Choroid plexus epithelial cell (primary cell): Measurements from ENCODE around the gene CLEC1B.
"Not testable (repeated sequence)": the region's sequence is repeated elsewhere in the genome, so short reads cannot be mapped to it uniquely, and the experiment has no call there.

ENCODE experiments used
- DNase-seq: peaks from one replicate; pipeline ENCODE4 v3.0.0-alpha.2; 2010; ENCODE audit warnings: low read depth
- H3K4me3 ChIP-seq: 2 replicates; pipeline ENCODE4 v1.5.1; 2011; ENCODE audit warnings: low read depth, mild to moderate bottlenecking, control low read depth, low read length, moderate library complexity
- TF ChIP-seq, protein P1 (sequence below): conservative IDR thresholded peaks from 2 replicates; pipeline ENCODE4 v1.5.1; 2011; ENCODE audit warnings: low read depth, mild to moderate bottlenecking, control low read depth, inconsistent platforms, low read length, moderate library complexity

Gene CLEC1B

DNA sequence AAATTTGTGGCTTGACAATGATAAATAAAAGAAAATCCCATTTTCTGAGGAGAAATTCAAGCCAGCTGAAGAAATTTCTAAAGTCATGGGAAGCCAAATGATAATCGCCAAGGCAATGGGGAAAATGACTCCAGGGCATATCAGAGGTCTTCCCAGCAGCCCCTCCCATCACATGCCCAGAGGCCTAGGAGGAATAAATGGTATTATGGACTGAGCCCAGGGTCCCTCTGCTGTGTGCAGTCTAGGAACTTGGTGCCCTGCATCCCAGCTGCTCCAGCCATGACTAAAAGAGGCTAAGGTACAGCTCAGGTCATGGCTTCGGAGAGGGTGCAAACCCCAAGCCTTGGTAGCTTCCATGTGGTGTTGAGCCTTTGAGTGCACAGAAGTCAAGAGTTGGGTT lies 23.3 kb downstream of the CLEC1B start:
- TF ChIP-seq, protein P1, sequence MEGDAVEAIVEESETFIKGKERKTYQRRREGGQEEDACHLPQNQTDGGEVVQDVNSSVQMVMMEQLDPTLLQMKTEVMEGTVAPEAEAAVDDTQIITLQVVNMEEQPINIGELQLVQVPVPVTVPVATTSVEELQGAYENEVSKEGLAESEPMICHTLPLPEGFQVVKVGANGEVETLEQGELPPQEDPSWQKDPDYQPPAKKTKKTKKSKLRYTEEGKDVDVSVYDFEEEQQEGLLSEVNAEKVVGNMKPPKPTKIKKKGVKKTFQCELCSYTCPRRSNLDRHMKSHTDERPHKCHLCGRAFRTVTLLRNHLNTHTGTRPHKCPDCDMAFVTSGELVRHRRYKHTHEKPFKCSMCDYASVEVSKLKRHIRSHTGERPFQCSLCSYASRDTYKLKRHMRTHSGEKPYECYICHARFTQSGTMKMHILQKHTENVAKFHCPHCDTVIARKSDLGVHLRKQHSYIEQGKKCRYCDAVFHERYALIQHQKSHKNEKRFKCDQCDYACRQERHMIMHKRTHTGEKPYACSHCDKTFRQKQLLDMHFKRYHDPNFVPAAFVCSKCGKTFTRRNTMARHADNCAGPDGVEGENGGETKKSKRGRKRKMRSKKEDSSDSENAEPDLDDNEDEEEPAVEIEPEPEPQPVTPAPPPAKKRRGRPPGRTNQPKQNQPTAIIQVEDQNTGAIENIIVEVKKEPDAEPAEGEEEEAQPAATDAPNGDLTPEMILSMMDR, result no peak
- H3K4me3 ChIP-seq, result no peak overlapping the region
- no peak for DNase-seq

DNA sequence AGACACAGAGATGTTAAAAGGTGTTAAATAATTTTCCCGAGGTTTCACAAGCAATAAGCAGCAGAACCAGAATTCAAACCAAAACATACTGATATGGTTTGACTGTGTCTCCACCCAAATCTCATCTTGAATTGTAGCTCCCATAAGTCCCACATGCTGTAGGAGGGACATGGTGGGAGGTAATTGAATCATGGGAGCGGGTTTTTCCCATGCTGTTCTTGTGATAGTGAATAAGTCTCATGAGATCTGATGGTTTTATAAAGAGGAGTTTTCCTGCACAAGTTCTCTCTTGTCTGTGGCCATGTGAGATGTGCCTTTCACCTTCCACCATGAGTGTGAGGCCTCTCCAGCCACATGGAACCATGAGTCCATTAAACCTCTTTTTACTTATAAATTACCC lies 24.2 kb downstream of the CLEC1B start:
- H3K4me3 ChIP-seq, DNase-seq: not testable (repeated sequence)

DNA sequence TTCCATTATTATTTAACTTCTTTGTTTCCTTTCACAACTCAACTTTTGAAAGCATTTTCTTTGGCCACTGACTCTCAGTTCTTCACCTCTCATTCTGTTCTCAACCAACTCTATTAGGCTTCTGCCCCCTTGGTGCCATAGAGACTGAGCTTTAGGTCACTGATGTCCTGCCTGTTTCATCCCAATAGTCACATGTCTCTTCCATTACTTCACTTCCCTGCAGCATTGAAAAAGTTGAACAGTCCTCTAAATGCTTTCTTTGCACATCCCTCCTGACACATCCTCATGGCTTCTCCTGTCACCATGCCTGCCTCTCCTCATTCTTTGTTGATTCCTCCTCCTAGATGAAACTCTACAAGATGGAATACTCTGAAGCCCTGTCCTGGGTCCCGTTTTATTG lies 25.0 kb downstream of the CLEC1B start:
- TF ChIP-seq, protein P1, result no peak
- no peak for DNase-seq

DNA sequence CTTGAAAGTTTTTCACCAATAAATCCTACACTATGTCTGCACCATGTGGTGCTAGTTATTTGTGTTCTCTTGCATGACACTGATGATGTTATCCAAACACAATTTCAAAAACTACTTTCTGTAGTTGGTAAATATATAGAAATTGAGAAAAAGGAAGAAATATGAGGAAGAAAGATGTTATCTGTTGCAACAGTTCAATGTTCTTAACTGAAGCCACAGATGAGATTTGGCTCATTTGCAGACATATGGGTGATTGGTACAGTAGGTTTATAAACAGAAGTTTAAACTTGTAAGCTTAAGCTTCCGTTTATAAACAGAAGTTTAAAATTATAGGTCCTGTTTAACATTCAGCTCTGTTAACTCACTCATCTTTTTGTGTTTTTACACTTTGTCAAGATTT lies 27.7 kb downstream of the CLEC1B start, which contains the start of gene CLEC12A:
TSS of gene CLEC12A (plus strand) at position 229 of the 400 bp plus-strand sequence. CDS start 188 bp downstream, outside the sequence.
- TF ChIP-seq, protein P1, result no peak
- no peak within 1 kb of the TSS for H3K4me3 ChIP-seq
- no peak for DNase-seq

More for the DNA sequence above, 25.0 kb downstream of the CLEC1B start:
- no peak overlapping the region for H3K4me3 ChIP-seq

DNA sequence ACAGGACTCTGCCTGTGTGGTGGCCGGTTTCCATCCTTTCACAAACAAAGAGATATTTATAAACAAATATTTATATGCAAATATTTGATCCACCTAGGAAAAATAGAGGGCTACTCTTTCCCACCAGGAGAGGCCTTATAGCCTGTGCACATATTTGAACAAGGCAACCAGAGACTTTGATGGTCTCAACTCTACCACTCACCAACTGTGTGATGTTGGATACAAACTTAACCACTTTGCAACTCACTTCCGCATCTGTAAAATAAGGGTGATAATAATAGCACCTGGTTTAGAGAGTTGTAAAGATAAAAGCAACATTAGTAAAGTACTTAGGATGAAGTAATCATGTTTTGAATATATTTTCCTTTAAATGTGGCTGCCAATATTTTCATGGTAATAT lies 29.2 kb downstream of the CLEC1B start:
- DNase-seq, result no peak
- TF ChIP-seq, protein P1, result no peak
- H3K4me3 ChIP-seq, result no peak overlapping the region

DNA sequence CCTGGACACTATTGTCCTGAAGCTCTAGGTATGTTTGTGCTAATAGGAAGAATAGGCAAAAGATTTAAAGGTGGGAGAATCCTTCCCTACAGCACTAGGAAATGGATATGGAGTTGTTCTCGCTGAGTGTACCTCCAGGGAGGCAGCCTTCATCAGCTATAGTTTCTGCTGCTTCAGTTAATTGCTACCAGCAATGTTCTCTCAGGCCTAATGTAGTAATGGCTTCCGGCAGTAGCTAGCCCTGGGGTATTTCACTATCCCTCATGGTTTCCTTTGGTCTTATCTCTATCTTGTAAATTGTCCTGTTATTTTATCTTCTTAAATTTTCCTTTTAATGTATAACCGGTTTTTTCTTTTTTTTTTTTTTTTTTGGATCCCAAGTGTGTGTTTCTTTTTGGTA lies 37.0 kb downstream of the CLEC1B start:
- H3K4me3 ChIP-seq, result no peak overlapping the region
- no peak for DNase-seq
- TF ChIP-seq, protein P1, result no peak

DNA sequence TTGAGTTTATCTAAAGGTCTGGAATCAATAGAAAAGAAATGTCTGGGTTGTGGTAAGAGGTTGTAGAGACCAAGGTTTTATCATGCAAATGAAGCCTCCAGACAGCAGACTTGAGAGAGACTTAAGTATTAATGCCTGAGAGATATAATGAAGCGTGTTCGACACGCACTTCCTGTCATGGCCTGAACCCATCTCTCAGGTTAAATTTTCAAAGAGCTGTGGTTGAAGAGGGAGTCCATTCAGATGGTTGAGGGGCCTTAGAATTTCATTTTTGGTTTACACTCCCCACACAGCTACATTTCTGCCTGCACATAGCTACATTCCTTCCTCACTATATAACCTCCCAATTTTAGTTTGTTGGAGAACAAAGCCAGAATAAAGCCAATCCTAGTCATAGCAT lies 37.8 kb downstream of the CLEC1B start:
- H3K4me3 ChIP-seq, result no peak overlapping the region
- no peak for DNase-seq
- TF ChIP-seq, protein P1, result no peak

DNA sequence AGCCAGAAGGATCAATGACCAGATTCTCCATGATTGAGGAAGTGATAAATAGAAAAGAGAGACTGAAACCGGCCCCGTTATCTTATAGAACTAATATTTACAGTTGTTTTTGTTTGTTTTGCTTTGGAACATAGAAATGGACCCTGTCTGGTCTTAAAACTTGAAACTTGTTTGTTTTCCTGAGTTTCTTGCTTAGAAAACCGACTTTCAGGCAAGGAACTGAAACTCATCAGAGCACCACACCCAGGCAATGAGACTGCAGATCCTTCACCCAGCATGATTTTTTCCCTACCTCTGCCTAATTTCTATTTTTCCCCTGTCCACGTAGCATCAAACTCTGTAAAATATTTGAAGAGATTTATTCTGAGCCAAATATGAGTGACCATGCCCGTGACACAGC lies 38.3 kb downstream of the CLEC1B start:
- DNase-seq, result no peak
- no peak overlapping the region for H3K4me3 ChIP-seq
- TF ChIP-seq, protein P1, result no peak
